DOHH2 (cell line): ENCODE measurements around the gene EPHB2.

Experiments
- H3F3A ChIP-seq: fragments of 200-600 bp; sonication (generic), shearing (Covaris generic); 2 replicates; pipeline ENCODE4 v1.6.0; 2016; ENCODE audit warnings: antibody characterized with exemption, mild to moderate bottlenecking; ENCODE audit not compliant: control insufficient read depth, insufficient read depth
- H3K27ac ChIP-seq: fragments of 200-600 bp; sonication (generic); 2 replicates; pipeline ENCODE4 v1.5.1; 2014; ENCODE audit warnings: low read depth, mild to moderate bottlenecking, low read length, moderate library complexity
- H3K27me3 ChIP-seq: fragments of 200-600 bp; sonication (generic); 2 replicates; pipeline ENCODE4 v1.6.1; 2014; ENCODE audit warnings: mild to moderate bottlenecking, low read length, mixed read lengths; ENCODE audit not compliant: control insufficient read depth
- H3K36me3 ChIP-seq: fragments of 200-600 bp; sonication (generic); 2 replicates; pipeline ENCODE4 v1.6.1; 2014; ENCODE audit warnings: mild to moderate bottlenecking, low read length, moderate library complexity, mixed read lengths; ENCODE audit not compliant: control insufficient read depth
- H3K4me1 ChIP-seq: fragments of 200-600 bp; sonication (generic); 2 replicates; pipeline ENCODE4 v1.6.1; 2014; ENCODE audit warnings: mild to moderate bottlenecking, low read length, mixed read lengths; ENCODE audit not compliant: control insufficient read depth
- H3K4me2 ChIP-seq: fragments of 200-600 bp; sonication (generic); 2 replicates; pipeline ENCODE4 v1.6.0; 2014; ENCODE audit warnings: mild to moderate bottlenecking, low read length, moderate library complexity
- H3K4me3 ChIP-seq: fragments of 200-600 bp; sonication (generic); 2 replicates; pipeline ENCODE4 v1.5.1; 2014; ENCODE audit warnings: mild to moderate bottlenecking, low read length, mixed read lengths
- H3K79me2 ChIP-seq: fragments of 200-600 bp; sonication (generic); 2 replicates; pipeline ENCODE4 v1.6.1; 2014; ENCODE audit warnings: mild to moderate bottlenecking, low read length, mixed read lengths; ENCODE audit not compliant: control insufficient read depth
- H3K9me2 ChIP-seq: fragments of 200-600 bp; sonication (generic); replicated peaks from 2 replicates; pipeline ENCODE4 v1.6.1; 2014; ENCODE audit warnings: mild to moderate bottlenecking, low read length, mixed read lengths; ENCODE audit not compliant: control insufficient read depth
- H3K9me3 ChIP-seq: fragments of 200-600 bp; sonication (generic); 2 replicates; pipeline ENCODE4 v1.6.1; 2014; ENCODE audit warnings: antibody characterized with exemption, low read length, mixed read lengths; ENCODE audit not compliant: control insufficient read depth, insufficient read depth
- H4K20me1 ChIP-seq: fragments of 200-600 bp; sonication (generic); 2 replicates; pipeline ENCODE4 v1.6.0; 2014; ENCODE audit warnings: low read depth, mild to moderate bottlenecking, antibody characterized with exemption, low read length, moderate library complexity; ENCODE audit not compliant: control insufficient read depth, insufficient read depth
- CTCF ChIP-seq: fragments of 200-600 bp; sonication (generic); IDR thresholded peaks from one replicate; pipeline ENCODE4 v1.5.1; 2014; ENCODE audit warnings: antibody characterized with exemption, mild to moderate bottlenecking, low read depth, low read length; ENCODE audit not compliant: poor library complexity, severe bottlenecking
- EZH2phosphoT487 ChIP-seq: fragments of 200-600 bp; sonication (generic); IDR thresholded peaks from 2 replicates; pipeline ENCODE4 v1.6.1; 2017; ENCODE audit warnings: borderline replicate concordance, mild to moderate bottlenecking, antibody characterized with exemption, low read length, moderate library complexity, mixed read lengths

The EPHB2 gene

DNA sequence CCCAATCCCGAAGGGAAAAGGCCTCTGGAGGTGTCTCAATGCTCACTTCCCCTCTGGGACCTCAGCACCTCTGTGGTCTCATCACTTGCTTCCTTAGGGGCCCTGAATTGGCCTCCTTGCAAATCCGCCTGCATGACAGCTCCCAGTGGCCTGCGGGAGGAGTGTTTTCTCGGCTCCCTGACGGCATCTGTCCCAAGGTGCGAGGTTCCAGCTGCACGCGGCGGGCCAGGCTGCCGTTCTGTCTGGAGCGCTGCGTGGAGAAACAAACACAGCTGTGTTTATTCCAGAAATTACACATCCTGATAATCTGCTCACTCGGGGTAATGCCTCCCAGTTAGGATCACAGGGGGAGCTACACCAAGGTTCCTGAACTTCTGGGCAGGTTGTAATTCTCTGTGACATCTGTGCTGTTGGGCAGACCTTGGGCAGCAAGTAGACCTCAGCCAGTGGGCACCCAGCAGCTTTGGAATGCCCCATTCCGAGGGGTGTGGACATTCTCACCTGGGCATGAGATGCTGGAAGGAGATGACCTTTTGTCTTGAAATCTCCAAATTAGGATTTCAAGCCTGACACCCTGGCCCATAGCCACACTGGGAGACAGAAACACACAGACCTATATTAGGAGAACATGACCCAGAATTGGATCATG lies 18.2 kb downstream of the EPHB2 start:
- TF ChIP-seq CTCF (no peak), EZH2phosphoT487 (no peak)
- Histone ChIP-seq H3F3A (no peaks in the 10 kb centered on the region), H3K4me1 (no peaks in the 10 kb centered on the region), H3K36me3 (no peaks in the 10 kb centered on the region), H3K27ac (no peak overlapping the region), H3K27me3 (no peaks in the 10 kb centered on the region), H3K79me2 (no peaks in the 10 kb centered on the region), H3K4me3 (no peak overlapping the region), H3K9me2 (no peaks in the 10 kb centered on the region), H4K20me1 (no peaks in the 10 kb centered on the region), H3K9me3 (no peaks in the 10 kb centered on the region), H3K4me2 (no peak overlapping the region)

DNA sequence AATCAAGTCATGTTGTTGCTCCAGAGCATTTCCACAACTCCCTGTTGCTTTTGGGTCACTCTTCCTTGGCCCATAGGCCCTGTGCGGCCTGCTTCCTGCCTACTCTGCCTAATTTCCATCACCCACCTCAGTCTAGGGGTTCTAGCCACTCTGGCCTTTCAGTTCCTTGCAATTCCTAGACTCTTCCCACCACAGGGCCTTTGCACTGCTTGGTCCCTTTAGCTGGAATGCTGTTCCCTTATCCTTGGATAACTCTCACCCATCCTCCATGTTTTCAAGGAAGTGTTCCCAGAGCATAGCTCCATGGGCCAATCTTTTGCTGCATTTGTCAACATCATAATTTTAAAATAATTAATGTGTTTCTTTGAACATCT lies 18.7 kb downstream of the EPHB2 start:
- no peaks in the 10 kb centered on the region for H3K79me2 ChIP-seq
- H3K27me3 ChIP-seq: no peaks in the 10 kb centered on the region
- H3K4me3 ChIP-seq: no peak overlapping the region
- H3K9me2 ChIP-seq: no peaks in the 10 kb centered on the region
- no peak overlapping the region for H3K4me2 ChIP-seq
- no peaks in the 10 kb centered on the region for H3K4me1 ChIP-seq
- no peaks in the 10 kb centered on the region for H3F3A ChIP-seq
- TF ChIP-seq CTCF (no peak), EZH2phosphoT487 (no peak)
- no peak overlapping the region for H3K27ac ChIP-seq
- no peaks in the 10 kb centered on the region for H3K36me3 ChIP-seq
- no peaks in the 10 kb centered on the region for H3K9me3 ChIP-seq
- H4K20me1 ChIP-seq: no peaks in the 10 kb centered on the region

- H3K4me1 ChIP-seq: no peaks in the 10 kb centered on the region
- H3K27me3 ChIP-seq: no peaks in the 10 kb centered on the region
- no peaks in the 10 kb centered on the region for H3K36me3 ChIP-seq
- H4K20me1 ChIP-seq: no peaks in the 10 kb centered on the region
- H3K9me3 ChIP-seq: no peaks in the 10 kb centered on the region
- H3F3A ChIP-seq: no peaks in the 10 kb centered on the region
- no peak overlapping the region for H3K4me3 ChIP-seq
- H3K79me2 ChIP-seq: no peaks in the 10 kb centered on the region
- H3K4me2 ChIP-seq: no peak overlapping the region
- no peak overlapping the region for H3K27ac ChIP-seq
- no peak for TF ChIP-seq CTCF
- TF ChIP-seq EZH2phosphoT487: no peak
- H3K9me2 ChIP-seq: no peaks in the 10 kb centered on the region
Measured at GRCh38 chr1:22729912-22730311, 19.3 kb downstream of the EPHB2 start.
